ENCODE measurements around the gene CRLF1.
A peak's percentile ranks its signal among the peaks of the same experiment; 100 is the strongest.

Gene CRLF1

DNA sequence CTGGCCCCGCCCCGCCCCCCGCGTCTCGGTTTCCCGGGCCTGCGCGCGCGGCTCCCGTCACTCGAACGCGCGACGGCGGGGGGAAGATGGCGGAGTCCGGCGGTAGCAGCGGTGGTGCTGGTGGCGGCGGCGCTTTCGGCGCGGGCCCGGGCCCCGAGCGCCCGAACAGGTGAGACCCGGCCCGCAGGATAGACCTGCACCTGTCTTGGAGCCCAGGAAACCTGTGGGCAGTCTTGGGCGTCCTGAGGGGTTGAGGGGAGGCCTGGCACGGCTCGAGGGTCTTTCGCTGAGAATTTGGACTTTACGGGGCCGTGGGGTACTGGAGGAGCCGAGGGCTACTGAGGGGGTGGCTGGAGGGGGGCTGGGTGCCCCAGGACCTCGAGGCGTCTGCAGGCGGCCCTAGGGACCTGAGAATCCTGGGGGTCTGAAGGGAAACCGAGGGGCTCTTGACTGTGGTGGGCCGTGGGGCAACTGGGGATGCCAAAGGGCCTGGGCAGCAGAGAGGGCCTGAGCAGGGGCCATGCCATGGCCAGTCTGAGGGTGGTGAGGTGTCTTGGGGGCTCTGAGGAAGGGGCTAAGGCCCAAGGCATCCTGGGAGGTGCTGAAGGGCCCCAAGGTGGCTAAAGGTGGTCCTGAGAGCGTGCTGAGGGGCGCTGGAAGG, 30.5 kb upstream of the CRLF1 start, which contains the start of gene KLHL26:
Gene KLHL26 (plus strand): TSS at position 60 of the 661 bp plus-strand sequence. CDS start 27 bp downstream, at position 87.
- no peak for DNase-seq (ENCODE audit: low read depth in 1 of 2, low spot score in 1 of 2)

DNA sequence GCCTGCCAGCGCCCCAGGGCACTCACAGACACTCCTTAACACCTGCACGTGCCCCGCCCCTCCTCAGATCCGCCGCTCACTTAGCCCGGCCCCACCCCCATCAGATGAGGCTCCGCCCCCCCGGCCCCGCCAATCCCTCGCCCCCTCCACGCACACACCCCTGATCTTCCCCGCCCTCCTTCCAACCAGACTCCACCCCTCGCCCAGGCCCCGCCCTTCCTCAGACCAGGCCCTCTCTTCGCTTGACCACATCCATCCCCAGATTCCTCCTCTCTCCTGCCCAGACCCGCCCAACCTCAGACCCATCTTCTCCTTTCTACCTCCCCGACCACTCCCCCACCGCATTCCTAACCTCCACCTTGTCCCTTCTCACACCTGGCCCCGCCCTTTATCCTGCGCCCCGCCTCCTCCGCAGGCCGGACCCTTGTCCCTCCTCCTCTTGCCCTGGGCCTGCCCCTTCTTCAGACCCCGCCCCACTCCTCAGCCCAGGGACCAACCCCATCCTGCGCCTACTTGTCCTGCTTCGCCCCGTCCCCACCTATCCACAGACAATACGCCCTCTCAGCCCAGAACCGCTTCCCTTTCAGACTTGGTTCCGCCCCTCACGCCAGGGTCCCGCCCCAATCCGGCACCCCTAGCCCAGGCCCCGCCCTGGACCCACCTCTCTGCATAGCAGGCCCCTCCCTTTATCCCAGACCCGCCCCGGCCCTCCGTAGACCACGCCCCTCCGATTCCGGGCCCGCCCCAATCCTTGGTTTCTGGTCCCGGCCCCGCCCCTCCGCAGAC, 29.8 kb upstream of the CRLF1 start:
- peak; percentile 99 to 100 for DNase-seq (ENCODE audit: low read depth in 1 of 2, low spot score in 1 of 2)

- DNase-seq (ENCODE audit: low read depth in 1 of 2, low spot score in 1 of 2): no peak
Measured at GRCh38 chr19:18635831-18636182, 29.2 kb upstream of the CRLF1 start.

- DNase-seq (ENCODE audit: low read depth in 1 of 2, low spot score in 1 of 2): no peak
Measured at GRCh38 chr19:18634612-18635297, 28.2 kb upstream of the CRLF1 start.

DNA sequence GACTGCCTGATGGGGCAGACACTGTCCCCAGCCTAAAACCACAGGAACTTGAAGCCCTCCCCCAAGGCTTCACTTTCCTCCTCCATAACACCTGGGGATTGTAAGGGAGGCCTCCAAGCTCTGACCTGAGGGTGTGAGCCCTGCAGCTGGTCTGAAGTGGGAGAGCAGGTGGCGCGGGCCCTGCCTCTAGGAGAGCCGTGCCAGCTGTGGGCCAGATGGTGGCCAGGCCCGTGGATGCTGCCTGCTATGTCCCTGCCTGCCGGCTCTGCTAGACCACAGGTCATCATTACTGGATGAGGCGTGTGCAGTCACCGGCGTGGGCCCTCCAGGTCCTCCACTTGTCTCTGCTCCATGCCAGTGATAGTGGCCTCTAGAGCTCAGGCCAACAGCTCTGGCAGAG, 26.7 kb upstream of the CRLF1 start:
- no peak for DNase-seq (ENCODE audit: low read depth in 1 of 2, low spot score in 1 of 2)

- DNase-seq (ENCODE audit: low read depth in 1 of 2, low spot score in 1 of 2): no peak
Measured at GRCh38 chr19:18629166-18630088, 22.8 kb upstream of the CRLF1 start.

DNA sequence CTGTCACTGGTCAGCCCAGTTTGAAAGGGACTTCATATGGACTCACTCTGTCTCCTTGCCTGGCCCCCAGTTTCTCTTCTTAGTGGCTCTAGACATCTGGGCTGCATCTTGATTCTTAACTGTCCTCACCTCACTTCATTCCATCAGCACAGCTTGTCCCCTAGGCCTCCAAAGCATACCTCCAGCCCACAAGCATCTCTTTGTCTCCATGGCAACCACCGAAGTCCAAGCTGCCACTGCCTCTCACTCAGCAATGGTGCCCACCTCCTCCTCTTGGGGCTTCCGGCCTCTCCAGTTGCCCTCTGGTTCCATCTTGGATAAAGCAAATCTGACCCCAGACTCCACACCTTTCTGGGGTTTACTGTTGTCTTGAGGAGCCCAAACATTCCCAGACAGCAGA, 20.3 kb upstream of the CRLF1 start:
- no peak for DNase-seq (ENCODE audit: low read depth in 1 of 2, low spot score in 1 of 2)

- DNase-seq (ENCODE audit: low read depth in 1 of 2, low spot score in 1 of 2): no peak
Measured at GRCh38 chr19:18620902-18621301, 14.3 kb upstream of the CRLF1 start.

DNA sequence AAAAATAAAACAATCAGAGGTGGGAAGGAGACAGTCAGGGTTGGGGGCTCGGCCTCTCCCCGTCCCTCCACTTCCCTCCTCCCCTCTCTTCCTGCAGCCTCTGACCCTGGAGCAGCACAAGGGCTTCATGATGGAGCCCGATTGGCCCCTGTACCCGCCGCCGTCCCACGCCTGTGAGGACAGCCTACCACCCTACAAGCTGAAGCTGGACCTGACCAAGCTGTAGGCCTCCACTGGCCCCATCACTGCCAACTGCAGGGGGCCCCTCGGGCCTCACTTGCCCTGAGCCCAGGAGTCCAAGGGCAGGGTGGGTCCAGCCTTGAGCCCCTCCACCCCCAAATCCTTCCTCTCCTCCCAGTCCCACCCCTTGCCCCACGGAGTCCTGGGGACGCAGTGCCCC, 13.7 kb upstream of the CRLF1 start:
- DNase-seq (ENCODE audit: low read depth in 1 of 2, low spot score in 1 of 2): no peak

DNA sequence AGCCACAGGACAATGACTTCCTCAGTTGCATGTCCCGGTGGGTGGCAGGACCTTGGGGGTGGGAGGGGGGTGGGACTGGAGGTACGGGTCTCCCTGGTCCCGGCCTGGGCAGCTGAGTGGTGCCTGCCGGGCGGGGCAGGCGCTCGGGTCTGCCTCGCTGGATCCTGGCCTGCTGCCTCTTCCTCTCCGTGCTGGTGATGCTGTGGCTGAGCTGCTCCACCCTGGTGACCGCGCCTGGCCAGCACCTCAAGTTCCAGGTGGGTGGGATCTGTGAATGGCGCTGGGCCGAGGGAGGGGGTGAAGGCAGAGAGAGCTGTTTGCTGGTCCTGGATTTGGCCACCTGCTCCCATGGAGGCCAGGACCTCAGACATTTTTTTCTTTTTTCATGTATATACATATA, 11.6 kb upstream of the CRLF1 start:
- DNase-seq (ENCODE audit: low read depth in 1 of 2, low spot score in 1 of 2): no peak

DNA sequence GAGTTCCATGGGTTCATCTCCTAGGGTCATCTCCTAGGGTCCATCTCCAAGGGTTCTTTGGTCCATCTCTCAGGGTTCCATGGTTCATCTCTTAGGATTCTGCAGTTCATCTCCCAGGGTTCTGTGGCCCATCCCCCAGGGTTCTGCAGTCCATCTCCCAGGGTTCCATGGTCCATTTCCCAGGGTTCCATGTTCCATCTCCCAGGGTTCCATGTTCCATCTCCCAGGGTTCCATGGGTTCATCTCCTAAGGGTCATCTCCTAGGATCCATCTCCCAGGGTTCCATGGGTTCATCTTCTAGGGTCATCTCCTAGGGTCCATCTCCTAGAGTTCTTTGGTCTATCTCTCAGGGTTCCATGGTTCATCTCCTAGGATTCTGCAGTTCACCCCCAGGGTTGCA, 11.0 kb upstream of the CRLF1 start:
- DNase-seq (ENCODE audit: low read depth in 1 of 2, low spot score in 1 of 2): no peak

- no peak for DNase-seq (ENCODE audit: low read depth in 1 of 2, low spot score in 1 of 2)
Measured at GRCh38 chr19:18616023-18616422, 9.4 kb upstream of the CRLF1 start.

DNA sequence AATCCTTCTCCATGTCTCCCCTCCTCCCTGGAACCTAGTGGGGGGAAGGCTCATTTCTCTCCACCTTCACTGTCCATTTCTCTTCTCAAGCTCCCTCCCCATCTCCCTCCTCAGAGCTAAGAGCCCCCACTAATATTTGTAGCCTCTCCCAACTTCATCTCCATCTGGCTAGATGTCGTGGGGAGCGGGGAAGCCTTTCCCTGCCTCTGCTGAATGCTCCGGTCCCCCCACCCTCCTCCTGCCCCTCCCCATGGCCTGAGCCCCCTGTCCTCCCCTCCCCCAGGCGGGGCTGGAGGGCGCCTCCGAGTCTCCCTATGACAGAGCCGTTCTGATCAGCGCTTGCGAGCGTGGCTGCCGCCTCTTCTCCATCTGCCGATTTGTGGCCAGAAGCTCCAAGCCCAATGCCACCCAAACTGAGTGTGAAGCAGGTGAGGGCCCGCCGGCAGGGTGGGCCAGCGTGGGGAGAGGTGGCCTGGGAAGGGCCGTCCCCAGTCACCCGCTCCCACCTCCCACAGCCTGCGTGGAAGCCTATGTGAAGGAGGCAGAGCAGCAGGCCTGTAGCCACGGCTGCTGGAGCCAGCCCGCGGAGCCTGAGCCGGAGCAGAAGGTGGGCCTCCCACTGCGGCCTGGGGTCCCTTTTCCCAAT, 7.1 kb upstream of the CRLF1 start:
- no peak for DNase-seq (ENCODE audit: low read depth in 1 of 2, low spot score in 1 of 2)

DNA sequence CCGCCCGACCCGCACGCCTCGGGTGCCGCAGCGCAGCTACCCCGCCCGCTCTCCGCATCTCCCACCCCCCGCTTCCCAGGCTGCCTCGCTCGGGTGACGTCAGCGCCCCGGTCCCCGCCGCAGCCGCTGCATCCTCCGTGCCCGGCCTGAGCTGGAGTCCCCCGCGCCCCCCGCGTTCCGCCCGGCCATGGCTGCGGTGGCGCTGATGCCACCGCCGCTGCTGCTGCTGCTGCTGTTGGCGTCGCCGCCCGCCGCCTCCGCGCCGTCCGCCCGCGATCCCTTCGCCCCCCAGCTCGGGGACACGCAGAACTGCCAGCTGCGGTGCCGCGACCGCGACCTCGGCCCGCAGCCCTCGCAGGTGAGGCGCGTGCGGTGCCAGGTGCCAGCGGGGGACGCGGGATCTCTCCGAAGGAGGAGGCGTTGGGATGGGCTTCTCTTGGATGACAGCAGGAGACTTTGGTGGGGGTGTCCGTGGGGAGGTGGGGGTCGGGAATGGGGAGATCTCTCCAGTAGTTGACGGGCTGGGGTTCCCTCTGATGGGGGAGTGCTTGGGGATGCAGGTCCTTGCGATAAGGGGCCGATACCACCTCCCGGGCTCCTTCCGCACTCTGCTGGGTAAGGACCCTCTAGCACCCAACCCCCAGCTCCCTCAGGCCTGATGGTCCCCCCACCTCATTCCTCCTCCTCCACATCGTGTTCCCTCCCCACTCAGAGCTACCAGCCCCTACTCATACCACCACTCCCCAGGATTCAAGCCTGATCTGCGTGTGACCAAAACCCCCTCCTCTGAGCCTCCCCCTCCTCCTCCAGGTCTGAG, 6.4 kb upstream of the CRLF1 start, which contains the start of gene TMEM59L:
Gene TMEM59L (plus strand): TSS at position 99 of the 817 bp plus-strand sequence. CDS start 89 bp downstream, at position 188.
- no peak for DNase-seq (ENCODE audit: low read depth in 1 of 2, low spot score in 1 of 2)

DNA sequence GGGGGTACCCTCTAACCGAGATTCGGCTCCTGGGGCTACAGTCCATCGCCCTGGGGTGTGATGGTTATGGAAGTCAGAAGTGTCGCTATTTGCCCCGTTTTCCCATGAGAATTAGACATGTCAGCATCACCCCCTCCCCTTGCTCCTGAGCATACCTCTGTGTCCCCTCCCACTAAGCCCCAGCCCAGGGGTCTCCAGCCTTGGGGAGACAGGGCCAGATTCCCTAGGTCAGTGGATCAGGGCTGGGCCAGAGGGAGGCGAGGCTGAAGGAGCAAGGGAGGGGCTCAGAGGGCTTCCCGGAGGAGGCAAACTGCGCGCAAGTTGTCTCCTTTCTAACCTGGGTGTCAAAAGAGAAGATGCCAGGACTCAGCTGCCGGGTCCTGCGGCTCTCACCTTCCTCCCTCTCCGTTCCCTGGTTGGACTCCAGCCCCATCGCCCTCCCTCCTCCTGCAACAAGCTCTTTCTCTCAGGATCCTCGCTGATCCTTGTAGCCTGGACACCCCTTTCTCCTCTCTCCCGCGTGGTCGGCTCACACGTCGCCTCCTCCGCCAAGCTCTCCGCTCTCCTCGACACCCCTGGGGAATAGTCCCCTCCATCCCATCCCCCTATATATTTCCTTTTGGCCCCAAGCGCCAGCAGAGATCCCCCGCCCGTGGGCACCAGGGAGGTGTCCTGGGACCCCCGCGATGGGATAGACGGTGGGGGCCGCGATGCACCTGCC, 5.6 kb upstream of the CRLF1 start:
- DNase-seq (ENCODE audit: low read depth in 1 of 2, low spot score in 1 of 2): no peak

- no peak for DNase-seq (ENCODE audit: low read depth in 1 of 2, low spot score in 1 of 2)
Measured at GRCh38 chr19:18611327-18612050, 4.9 kb upstream of the CRLF1 start.

DNA sequence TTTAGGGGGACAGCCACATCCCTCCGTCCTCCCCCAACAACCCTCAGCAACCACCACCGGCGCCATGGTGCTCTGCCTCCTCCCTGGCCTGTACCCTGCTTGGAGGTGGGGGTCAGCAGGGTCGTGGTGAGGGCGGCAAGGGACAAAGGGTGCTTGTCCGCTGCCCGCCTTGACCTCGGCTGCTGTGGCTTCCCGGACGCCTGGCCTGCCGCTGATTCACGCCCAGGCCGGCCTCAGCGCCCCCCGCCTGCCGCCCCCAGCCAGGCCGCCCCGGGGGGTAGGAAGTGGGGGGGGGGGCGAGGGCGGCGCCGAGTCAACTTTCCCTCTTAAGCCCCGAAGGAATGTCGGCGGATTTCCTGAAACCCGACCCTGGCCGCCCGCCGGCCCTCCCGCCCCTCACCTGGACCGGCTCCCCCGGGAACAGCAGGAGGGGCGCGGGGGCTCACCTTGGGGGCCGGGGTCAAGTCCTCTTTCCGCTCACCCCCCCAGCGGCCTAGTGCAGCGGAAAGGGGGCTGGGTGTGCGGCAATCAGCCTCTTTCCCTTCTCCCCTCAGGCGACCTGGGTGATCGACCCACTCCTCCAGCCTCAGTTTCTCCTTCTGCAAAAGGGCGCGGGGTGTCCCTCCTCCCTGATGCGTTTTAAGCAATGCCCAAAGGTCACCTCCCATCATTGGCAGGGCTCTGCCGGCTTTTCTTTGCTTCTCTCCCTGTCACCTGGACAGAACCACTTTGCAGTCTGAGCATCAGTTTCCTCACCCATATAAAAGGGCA, 4.1 kb upstream of the CRLF1 start:
- no peak for DNase-seq (ENCODE audit: low read depth in 1 of 2, low spot score in 1 of 2)

GRCh38 chr19:18610245-18610555, 3.6 kb upstream of the CRLF1 start:
- no peak for DNase-seq (ENCODE audit: low read depth in 1 of 2, low spot score in 1 of 2)

All from activated CD4-positive, alpha-beta T cell treated with anti-CD3 and anti-CD28 coated beads, Interleukin-2, amount 50 U/mL, for 24 hours (primary cell).